ENCODE measurements around the gene SSTR3. TPM values are rescaled to one million over a fixed set of nuclear protein-coding genes. Genes with fewer than 3 reads are reported as not detected.

SSTR3 gene
- total RNA-seq, 1 donor: not detected

DNA sequence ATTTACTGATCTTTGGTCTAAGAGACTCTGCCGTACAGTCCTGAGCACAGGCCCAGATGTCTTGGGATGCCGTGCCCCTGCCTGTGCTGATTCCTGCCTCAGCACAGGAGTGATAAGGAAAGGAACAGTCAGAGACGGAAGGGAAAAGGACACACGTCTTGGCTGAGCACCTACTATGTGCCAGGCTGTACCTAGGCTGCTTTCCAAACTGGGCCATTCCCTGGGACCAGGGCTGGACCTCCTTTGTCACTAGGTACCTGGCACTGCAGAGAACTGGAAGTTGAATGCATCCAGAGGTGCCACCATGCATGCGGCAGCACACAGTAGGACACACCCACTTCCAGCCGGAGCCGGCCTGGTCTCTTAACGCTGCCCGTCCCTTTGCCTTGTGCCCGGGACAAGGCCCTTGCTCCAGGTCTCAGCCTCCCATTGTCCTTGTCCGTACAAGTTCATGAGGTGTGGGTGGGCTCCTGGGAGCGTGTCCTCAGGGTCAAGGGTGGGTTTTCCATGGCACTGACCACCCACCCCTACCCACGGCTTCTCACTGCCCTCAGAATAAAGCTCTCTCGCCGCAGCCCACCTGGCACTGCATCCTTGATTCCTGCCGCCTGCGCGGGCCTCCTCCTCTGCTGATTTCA is 1.1 kb upstream of the SSTR3 start:
- no peak overlapping the region for H3K4me3 ChIP-seq (ENCODE audit: low read depth, low read length)
- TF ChIP-seq, protein P1, sequence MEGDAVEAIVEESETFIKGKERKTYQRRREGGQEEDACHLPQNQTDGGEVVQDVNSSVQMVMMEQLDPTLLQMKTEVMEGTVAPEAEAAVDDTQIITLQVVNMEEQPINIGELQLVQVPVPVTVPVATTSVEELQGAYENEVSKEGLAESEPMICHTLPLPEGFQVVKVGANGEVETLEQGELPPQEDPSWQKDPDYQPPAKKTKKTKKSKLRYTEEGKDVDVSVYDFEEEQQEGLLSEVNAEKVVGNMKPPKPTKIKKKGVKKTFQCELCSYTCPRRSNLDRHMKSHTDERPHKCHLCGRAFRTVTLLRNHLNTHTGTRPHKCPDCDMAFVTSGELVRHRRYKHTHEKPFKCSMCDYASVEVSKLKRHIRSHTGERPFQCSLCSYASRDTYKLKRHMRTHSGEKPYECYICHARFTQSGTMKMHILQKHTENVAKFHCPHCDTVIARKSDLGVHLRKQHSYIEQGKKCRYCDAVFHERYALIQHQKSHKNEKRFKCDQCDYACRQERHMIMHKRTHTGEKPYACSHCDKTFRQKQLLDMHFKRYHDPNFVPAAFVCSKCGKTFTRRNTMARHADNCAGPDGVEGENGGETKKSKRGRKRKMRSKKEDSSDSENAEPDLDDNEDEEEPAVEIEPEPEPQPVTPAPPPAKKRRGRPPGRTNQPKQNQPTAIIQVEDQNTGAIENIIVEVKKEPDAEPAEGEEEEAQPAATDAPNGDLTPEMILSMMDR (IDR thresholded peaks at IDR 0.05; ENCODE audit: insufficient read depth, low read length): no peak
- DNase-seq (ENCODE audit: low read depth): no peak

DNA sequence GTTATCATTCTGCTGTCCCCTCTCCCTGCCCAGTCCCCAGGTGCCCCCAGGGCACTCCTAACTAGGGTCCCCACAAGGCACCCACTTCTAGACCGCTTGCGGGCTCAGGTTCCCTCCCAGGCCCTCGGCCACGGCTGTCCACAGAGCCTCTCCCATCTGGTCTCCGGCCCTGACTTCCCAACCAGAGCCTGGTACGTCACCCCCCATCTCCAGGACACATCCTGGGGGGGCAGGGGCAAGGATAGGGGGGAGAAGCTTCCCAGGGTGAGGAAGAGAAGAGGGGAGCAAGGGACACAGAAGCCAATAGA is 457 bp downstream of the SSTR3 start:
- H3K4me3 ChIP-seq (ENCODE audit: low read depth, low read length): no peak overlapping the region
- no peak for DNase-seq (ENCODE audit: low read depth)
- TF ChIP-seq, protein P1 (IDR thresholded peaks at IDR 0.05; ENCODE audit: insufficient read depth, low read length): no peak

DNA sequence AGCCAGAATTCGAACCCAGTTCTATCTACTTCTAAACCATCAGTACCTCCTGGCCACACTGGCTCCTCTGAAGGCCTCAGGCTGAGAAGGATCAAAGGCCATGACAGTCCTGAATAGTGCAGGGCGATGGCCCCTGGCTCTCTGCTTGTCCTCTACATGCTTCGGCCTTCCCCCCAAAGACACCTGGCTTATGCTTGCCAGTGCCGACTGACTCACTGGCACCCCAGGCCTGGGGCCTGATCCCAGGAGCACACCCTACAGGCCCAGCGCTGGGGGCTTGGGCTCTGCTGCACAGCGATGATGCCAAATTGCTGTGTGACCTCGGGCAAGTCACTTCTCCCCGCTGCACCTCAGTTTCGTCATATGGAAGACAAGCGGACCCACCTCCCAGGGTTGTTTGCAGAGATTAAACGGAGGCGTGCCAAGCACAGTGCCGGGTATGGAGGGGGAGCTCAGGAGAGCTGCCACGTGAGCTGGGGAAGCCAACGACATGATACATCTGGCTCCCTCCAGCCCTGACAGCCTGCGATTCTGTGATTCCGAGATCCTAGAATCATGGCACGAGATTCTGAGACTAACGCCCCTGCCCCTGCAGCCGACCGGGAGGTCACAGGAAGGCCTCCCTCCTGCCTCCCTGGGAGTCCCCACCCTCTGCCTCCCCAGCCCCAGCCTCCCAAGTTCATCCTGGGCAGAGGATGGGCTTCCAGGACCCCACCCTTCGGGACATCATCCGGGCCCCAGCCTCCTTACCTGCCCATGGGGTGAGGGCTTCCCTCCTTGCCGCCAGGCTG is 1.0 kb downstream of the SSTR3 start:
- TF ChIP-seq, protein P1 (IDR thresholded peaks at IDR 0.05; ENCODE audit: insufficient read depth, low read length): no peak
- no peak overlapping the region for H3K4me3 ChIP-seq (ENCODE audit: low read depth, low read length)
- DNase-seq (ENCODE audit: low read depth): no peak

DNA sequence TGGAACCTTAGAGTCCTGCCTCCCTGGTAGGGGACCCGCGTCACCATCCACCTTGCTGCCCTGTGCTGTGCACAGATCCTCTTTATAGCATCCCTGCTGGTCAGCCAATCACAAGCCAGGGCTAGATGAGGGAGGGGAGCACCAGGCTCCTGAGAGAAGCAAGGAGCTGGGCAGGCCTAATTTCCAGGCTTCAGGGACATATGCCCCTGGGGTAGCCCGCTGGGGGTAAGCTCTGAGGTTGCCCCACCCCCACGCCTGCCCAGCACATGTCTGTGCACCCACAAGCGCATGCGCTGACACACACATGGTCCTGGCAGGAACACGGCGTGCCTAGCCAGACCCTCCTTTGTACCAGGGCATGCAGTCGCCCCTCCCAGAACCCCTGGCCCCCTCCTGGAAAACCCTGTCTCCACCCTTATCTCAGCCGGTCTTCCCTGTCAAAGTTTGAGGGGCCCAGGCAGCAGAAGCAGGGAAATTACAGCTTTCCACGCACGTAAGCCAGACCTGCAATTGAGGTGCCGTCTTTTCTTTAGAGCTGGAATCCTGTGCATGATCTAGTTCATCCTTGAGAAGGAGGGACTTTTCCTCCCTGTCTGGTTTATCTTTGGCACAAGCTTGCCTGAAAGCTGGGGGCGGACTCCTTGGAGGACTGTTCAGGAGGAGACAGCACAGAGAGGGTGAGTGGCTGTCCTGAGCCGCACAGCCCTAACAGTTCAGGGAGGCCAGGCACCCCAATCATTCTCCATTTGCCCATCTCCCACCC is 2.1 kb downstream of the SSTR3 start:
- TF ChIP-seq, protein P1 (IDR thresholded peaks at IDR 0.05; ENCODE audit: insufficient read depth, low read length): no peak
- DNase-seq (ENCODE audit: low read depth): no peak
- H3K4me3 ChIP-seq (ENCODE audit: low read depth, low read length): no peak overlapping the region

DNA sequence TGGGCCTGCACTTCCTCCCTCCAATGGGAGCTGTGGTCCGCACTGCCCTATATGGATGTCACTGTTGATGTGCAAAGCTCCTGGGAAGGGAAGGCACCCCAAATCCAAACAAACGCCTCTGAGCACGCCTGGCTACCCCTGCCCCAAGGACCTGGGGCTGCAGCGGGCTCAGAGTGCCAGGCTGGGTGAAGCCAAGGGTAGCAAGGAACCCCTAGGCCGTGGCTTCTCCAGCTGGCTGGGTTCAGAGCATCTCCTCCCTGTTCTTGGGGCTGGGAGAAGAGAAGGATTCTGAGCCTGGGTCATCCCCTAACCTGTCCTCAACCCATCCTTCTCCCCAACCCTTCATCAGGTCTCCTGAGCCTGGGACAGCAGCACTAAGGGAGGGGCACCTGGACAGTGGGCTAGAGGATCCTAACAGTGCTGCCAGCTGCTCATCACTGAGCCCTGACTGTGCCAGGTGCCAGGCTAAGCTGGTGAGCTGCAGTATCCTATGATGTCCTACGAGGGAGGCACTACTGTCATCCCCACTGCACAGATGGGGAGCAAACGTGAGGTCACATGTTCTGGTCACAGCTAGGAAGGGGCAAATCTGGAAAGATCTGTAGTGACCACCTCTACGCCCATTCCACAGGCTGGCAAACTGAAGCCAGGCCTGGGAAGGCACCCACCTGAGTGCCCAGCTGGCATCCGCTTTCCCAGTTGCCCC is 3.0 kb downstream of the SSTR3 start:
- TF ChIP-seq, protein P1 (IDR thresholded peaks at IDR 0.05; ENCODE audit: insufficient read depth, low read length): no peak
- H3K4me3 ChIP-seq (ENCODE audit: low read depth, low read length): no peak overlapping the region
- no peak for DNase-seq (ENCODE audit: low read depth)

DNA sequence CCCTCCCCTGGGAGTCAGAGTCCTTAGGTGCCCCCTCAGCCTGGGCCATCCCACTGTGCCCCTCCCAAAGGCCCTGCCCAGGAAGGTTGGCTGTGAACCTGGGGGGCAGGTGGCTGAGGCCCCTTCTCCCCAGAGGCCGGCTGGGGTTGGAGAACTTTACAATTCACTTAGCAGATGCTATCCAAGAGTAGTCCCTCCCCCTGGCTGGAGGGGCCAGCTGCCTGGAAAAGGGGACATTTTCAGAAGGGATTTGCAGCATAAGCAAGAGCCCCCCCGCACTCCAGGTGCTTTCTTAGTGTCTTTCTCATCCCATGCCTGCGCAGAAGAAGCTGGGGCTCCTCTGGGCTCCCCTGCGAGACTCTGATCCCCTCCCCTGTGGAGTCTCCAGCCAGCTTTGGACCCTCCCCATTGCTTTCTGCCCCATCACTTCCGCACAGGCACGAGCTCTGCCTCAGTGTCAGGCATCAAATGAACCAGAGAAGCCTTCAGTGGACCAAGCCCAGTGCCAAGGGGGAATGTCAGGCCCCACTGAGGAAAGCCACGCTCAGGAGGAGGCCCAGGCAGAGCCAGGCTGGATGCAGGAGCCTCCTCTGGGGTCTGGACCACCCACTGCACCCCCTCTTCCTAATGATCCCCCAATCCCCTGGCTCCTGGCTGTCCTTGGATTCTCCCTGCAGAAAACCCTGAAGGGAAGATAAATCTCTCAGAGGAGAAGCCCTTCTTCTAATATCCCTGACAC is 3.7 kb downstream of the SSTR3 start:
- H3K4me3 ChIP-seq (ENCODE audit: low read depth, low read length): no peak overlapping the region
- DNase-seq (ENCODE audit: low read depth): no peak
- TF ChIP-seq, protein P1 (IDR thresholded peaks at IDR 0.05; ENCODE audit: insufficient read depth, low read length): no peak
